GM12878 (cell line): ENCODE results near the gene FBXL7.

Experiments
- ESRRA ChIP-seq: IDR thresholded peaks from 2 replicates; pipeline ENCODE4 v1.6.1; 2012; ENCODE audit warnings: mild to moderate bottlenecking, low read length, improper control_type of control experiment
- NFIC ChIP-seq: IDR thresholded peaks from 2 replicates; pipeline ENCODE4 v1.6.1; 2012; ENCODE audit warnings: low read depth, mild to moderate bottlenecking, inconsistent platforms, low read length, moderate library complexity
- NFYA ChIP-seq: IDR thresholded peaks from 2 replicates; pipeline ENCODE4 v1.6.1; 2011; ENCODE audit warnings: low read depth, mild to moderate bottlenecking, low read length, improper control_type of control experiment, borderline replicate concordance
- NRF1 ChIP-seq: conservative IDR thresholded peaks from 2 replicates; pipeline ENCODE4 v1.6.1; 2011; ENCODE audit warnings: mild to moderate bottlenecking, low read depth, low read length, improper control_type of control experiment
- POLR2A ChIP-seq: IDR thresholded peaks from 2 replicates; pipeline ENCODE4 v1.6.1; 2011; ENCODE audit warnings: low read depth, mild to moderate bottlenecking, low read length
- REST ChIP-seq: IDR thresholded peaks from 2 replicates; pipeline ENCODE4 v1.6.1; 2012; ENCODE audit warnings: mild to moderate bottlenecking, low read depth, low read length
- TF ChIP-seq, protein P1 (sequence below), 3 experiments: IDR thresholded peaks in 2 of 3; conservative IDR thresholded peaks in 1 of 3; 2 replicates each; pipeline ENCODE4 v1.5.1; 2011; ENCODE audit warnings: low read depth in 3 of 3, low read length in 3 of 3, mild to moderate bottlenecking in 3 of 3, control low read depth in 2 of 3, moderate library complexity in 2 of 3, inconsistent platforms in 1 of 3, mixed read lengths in 1 of 3; ENCODE audit not compliant: control insufficient read depth in 2 of 3, insufficient read depth in 1 of 3; ENCODE audit errors: extremely low read depth in 1 of 3
- TF ChIP-seq, protein P2 (sequence below): fragments of 450-650 bp; IDR thresholded peaks from 2 replicates; pipeline ENCODE4 v1.6.1; 2017; ENCODE audit warnings: mild to moderate bottlenecking, low read depth, inconsistent platforms; ENCODE audit not compliant: poor library complexity, severe bottlenecking

DNA sequence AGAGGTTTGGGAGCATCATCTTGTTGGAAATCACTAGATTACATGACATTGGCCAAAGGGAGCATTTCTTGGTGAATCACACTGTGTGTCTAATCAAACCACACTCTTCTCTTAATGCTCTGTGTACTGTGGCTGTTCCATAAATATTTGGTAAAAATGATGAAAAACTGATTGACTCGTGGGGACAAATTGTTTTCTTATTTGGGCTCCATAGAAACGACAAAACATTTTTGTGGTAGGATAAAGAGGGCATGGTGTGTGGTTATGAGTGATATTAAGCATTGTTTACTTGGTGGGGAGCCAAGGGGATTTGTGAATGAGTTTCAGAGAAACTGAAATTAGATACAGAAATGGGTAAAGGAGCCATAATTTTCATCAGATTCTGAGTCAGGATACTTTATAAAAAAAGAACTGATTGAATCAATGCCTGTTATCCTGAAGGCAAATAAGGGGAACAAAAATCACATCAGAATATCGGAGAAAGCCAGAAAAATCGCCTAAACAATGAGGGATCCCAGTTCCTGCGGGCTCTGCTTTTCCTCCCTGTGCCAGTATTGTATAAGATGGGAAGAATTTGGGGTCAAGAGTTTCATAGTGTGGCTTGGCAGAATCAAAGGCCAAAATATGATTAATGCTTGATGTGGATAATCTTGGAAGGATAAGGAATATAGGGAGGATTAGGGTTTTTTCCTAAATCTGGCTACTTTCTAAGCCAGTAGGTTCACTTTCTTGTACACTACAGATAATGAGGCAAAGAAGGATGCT is 33.3 kb downstream of the FBXL7 start:
- TF ChIP-seq POLR2A (no peak), REST (no peak), NFYA (no peak), ESRRA (no peak), NRF1 (no peak), NFIC (no peak)
- TF ChIP-seq, protein P1, sequence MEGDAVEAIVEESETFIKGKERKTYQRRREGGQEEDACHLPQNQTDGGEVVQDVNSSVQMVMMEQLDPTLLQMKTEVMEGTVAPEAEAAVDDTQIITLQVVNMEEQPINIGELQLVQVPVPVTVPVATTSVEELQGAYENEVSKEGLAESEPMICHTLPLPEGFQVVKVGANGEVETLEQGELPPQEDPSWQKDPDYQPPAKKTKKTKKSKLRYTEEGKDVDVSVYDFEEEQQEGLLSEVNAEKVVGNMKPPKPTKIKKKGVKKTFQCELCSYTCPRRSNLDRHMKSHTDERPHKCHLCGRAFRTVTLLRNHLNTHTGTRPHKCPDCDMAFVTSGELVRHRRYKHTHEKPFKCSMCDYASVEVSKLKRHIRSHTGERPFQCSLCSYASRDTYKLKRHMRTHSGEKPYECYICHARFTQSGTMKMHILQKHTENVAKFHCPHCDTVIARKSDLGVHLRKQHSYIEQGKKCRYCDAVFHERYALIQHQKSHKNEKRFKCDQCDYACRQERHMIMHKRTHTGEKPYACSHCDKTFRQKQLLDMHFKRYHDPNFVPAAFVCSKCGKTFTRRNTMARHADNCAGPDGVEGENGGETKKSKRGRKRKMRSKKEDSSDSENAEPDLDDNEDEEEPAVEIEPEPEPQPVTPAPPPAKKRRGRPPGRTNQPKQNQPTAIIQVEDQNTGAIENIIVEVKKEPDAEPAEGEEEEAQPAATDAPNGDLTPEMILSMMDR (IDR thresholded peaks at IDR 0.05 in 2 of 3, conservative IDR thresholded peaks at IDR 0.05 in 1 of 3; ENCODE audit: control insufficient read depth in 2 of 3, extremely low read depth in 1 of 3, insufficient read depth in 1 of 3, low read depth in 3 of 3, low read length in 3 of 3): no peak
- TF ChIP-seq, protein P2, sequence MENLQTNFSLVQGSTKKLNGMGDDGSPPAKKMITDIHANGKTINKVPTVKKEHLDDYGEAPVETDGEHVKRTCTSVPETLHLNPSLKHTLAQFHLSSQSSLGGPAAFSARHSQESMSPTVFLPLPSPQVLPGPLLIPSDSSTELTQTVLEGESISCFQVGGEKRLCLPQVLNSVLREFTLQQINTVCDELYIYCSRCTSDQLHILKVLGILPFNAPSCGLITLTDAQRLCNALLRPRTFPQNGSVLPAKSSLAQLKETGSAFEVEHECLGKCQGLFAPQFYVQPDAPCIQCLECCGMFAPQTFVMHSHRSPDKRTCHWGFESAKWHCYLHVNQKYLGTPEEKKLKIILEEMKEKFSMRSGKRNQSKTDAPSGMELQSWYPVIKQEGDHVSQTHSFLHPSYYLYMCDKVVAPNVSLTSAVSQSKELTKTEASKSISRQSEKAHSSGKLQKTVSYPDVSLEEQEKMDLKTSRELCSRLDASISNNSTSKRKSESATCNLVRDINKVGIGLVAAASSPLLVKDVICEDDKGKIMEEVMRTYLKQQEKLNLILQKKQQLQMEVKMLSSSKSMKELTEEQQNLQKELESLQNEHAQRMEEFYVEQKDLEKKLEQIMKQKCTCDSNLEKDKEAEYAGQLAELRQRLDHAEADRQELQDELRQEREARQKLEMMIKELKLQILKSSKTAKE: no peak
